GM03348 (cell line): Measurements from ENCODE around the gene GTF2H2C_2.
"Not testable (repeated sequence)": the region's sequence is repeated elsewhere in the genome, so short reads cannot be mapped to it uniquely, and the experiment has no call there.

Experiments
- DNase-seq: peaks from one replicate; pipeline ENCODE4 v3.0.0; 2012; ENCODE audit warnings: low spot score

The GTF2H2C_2 gene

DNA sequence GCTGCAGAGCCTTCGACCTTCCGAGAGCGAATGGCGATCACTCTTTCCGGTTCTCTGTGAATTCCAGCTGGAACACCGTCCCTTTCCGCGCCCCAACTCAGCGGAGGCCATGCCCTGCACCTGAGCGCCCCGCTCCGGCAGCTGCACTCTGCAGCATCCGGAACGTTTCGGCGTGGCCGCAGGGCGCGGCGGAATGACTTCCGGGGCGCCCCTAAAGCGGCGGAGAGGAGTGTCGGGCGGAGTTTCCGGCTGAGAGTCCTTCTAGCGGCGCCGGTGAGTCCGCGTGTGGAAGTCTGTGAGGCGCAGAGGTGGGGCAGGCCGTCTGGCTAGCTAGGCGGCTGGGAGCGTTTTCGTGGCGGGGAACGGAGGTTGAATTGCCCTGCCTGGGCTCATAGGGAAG is at the start of gene GTF2H2C_2:
TSS of gene GTF2H2C_2 (plus strand) at position 252 of the 400 bp plus-strand sequence.
- not testable (repeated sequence) for DNase-seq

DNA sequence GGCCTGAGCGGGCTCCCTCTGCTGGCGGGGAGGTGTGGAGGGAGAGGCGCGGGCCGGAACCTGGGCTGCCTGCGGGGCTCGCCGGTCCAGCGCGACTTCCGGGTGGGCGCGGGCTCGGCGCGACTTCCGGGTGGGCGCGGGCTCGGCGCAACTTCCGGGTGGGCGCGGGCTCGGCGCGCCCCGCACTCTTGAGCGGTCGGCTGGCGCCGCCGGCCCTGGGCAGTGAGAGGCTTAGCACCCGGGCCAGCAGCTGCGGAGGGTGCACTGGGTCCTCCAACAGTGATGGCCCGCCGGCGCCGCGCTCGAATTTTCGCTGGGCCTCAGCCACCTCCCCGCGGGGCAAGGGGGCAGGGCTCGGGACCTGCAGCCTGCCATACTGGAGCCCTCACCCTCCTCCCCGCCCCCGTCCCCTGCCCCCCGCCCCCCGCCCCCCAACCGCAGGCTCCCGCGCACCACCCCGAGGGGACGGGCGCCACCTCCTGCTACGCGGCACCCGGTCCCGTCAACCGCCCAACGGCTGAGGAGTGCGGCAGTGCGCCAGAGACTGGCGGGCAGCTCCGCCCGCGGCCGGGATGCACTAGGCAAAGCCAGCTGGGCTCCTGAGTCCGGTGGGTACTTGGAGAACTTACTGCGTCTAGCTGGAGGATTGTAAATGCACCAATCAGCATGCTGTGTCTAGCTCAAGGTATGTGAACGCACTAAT is 14.0 kb upstream of the GTF2H2C_2 start:
- DNase-seq = not testable (repeated sequence)

- DNase-seq = not testable (repeated sequence)
These were observed 6.2 kb downstream of the GTF2H2C_2 start for GRCh38 chr5:70421322-70421721.

GRCh38 chr5:70423215-70423614 is 8.0 kb downstream of the GTF2H2C_2 start:
- not testable (repeated sequence) for DNase-seq

GRCh38 chr5:70438518-70438917 is 23.4 kb downstream of the GTF2H2C_2 start:
- not testable (repeated sequence) for DNase-seq

DNA sequence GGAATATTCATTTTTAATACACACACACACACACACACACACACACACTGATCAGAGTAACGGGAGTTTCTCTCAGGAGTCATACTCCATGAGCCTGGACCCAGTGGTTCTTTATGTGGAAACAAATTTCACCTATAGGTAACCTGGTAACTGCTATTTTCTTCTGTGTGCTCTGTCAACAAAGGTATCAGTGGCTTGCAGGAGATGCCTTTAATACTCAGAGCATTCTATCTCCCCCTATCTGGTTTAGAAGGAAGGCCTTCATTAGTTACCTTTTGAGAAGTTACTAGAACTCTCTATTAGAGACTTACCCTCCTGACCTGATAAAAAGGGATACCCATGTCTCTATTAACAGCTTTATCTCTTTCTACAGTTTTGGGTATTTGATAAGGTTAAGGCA is 34.4 kb downstream of the GTF2H2C_2 start:
- DNase-seq = not testable (repeated sequence)

DNA sequence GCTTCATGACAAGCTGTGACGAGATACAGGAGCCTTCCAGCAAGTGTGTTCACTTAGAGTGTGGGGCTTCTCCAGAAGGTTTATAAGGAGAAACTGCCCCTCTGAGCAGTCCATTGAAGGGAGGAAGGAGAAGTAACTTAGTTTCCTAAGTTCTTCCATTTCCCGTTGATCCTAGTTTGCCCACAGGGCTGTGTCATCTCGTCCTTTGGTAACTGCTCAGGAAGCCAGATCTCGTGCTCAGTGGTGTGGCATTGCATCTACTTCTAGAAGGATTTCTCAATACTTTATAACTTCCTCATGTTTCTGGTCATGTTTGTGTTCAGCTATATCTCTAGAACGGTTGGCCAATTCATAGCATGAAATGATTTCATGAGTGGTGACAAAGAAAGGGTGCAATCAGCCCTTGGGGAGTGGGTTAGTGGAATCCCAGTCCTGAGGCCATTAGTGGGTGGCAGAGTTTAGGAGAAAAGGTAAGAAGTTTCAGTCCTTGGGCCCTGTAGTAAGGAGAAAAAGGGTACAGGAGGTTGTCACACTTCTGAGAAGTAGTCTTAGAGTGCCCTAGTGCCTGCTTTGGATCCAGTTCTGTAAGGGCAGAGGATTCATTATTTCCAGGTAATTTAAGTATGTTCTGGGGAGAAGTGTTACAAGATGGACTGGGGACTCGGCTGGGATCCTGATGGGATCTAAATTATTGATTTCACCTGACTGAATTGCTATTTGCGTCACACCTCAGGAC is 36.2 kb downstream of the GTF2H2C_2 start:
- DNase-seq = not testable (repeated sequence)

- DNase-seq = not testable (repeated sequence)
These were observed 41.9 kb downstream of the GTF2H2C_2 start for GRCh38 chr5:70457093-70457492.

DNA sequence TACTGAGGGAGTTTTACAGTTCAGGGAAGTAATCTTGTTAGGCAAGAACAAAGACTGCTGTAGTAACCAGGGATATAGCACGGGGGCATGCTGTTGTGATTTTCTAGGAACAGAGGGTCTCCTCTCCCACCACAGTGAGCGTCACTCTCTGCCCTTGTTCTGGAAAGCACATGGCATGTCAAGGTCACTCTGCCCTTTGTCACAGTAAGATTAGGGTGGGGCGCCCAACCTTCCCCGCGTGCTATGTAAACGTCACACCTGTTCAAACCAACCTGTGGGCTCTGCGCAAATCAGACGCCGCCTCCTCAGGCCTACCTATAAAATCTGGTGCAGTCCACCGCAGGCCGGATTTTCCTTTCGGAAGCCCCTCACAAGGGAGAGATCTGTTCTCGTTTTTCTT is 44.0 kb downstream of the GTF2H2C_2 start:
- DNase-seq = not testable (repeated sequence)

DNA sequence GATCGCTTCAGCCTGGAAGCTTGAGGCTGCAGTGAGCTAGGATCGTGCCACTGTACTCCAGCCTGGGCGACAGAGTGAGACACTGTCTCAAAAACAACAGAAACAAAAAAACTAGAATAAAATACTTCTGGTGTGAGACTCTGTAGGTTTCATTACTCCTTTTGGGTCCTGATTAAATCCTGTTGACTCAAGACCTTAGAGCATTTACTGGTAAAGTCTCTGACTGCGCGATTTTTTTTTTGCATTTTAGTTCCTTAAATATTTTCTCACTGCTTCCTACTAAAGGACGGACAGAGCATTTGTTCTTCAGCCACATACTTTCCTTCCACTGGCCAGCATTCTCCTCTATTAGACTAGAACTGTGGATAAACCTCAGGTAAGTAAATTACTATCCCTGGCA is 46.8 kb downstream of the GTF2H2C_2 start:
- DNase-seq = not testable (repeated sequence)

DNA sequence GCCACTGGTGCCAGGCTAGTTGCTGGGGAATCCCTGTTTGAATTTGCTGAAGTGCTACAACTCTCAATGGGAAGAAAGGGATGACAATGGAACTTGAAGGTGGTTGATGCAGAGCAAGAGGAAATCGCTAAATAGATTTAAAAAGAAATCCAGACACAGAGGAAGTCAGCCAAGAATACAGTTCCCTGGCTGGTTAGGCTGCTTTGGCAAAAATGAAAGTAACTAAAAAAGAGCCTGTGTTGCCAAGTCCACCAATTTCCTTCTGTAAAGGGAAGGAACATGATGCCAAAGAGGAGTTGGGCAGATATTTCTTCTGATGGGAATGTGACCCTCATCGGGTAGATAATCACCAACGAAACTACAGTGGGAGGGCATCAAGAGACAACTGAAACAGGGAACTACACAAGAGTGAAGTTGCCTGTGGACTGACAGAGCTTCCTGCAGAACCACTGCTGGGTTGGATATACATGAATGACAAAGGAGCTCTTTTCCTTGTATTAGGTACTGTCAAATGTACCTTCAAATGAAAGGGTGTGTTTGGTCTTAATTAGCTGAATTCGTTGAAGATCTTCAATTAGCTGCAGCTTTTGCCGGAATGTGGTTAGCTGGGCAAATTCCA is 49.0 kb downstream of the GTF2H2C_2 start:
- DNase-seq = not testable (repeated sequence)

GRCh38 chr5:70469926-70470509 is 54.9 kb downstream of the GTF2H2C_2 start:
- DNase-seq = not testable (repeated sequence)
